ENCODE measurements around the gene UMAD1. TPM values are rescaled to one million over a fixed set of nuclear protein-coding genes. Genes with fewer than 3 reads are reported as not detected.

UMAD1 gene
- total and polyA plus RNA-seq, 2 of the 13 experiments (the other 11 are each of a cell fraction or from before 2014, with no cell fraction given), result 16.8 to 17.6 TPM

DNA sequence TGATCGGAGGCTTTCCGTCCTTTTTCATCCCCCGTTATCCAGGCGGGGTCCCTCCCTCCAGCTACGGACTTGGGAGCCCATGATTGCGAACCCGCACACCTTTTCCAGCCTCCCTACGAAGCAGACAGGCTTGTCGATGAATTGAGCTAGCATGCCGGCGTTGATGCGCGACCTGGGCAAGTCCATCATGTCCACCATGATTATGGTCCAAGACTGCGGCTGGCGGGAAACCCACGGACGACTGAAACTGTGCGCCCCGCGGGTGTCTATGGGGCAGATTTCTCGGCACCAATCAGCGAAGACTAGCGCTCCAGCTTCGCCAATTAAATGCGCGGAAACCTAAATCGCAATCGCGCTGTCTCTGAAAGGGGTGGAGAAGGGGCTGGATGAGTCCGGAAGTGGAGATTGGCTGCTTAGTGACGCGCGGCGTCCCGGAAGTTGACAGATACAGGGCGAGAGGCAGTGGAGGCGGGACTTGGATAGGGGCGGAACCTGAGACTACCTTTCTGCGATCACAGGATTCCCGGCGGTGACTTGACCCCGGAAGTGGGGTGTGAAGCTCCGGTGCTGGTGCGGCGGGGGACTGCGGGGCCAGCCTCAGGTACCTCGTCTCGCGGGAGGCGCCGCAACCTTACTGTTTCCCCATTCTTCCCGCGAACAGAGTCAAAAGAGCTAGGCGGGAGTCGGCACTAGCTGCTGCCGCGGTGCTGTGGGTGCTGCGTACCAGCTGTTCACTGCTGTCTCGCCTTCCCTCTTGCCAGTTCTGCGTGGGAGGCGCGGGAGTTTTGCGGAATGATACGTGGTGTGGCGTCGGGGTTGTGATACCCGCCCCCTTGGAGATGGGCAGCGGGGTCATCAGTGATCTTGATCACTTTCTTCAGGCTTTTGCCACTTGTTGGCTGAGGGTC lies at the start of gene UMAD1 (continued):
- TF ChIP-seq, protein P1, sequence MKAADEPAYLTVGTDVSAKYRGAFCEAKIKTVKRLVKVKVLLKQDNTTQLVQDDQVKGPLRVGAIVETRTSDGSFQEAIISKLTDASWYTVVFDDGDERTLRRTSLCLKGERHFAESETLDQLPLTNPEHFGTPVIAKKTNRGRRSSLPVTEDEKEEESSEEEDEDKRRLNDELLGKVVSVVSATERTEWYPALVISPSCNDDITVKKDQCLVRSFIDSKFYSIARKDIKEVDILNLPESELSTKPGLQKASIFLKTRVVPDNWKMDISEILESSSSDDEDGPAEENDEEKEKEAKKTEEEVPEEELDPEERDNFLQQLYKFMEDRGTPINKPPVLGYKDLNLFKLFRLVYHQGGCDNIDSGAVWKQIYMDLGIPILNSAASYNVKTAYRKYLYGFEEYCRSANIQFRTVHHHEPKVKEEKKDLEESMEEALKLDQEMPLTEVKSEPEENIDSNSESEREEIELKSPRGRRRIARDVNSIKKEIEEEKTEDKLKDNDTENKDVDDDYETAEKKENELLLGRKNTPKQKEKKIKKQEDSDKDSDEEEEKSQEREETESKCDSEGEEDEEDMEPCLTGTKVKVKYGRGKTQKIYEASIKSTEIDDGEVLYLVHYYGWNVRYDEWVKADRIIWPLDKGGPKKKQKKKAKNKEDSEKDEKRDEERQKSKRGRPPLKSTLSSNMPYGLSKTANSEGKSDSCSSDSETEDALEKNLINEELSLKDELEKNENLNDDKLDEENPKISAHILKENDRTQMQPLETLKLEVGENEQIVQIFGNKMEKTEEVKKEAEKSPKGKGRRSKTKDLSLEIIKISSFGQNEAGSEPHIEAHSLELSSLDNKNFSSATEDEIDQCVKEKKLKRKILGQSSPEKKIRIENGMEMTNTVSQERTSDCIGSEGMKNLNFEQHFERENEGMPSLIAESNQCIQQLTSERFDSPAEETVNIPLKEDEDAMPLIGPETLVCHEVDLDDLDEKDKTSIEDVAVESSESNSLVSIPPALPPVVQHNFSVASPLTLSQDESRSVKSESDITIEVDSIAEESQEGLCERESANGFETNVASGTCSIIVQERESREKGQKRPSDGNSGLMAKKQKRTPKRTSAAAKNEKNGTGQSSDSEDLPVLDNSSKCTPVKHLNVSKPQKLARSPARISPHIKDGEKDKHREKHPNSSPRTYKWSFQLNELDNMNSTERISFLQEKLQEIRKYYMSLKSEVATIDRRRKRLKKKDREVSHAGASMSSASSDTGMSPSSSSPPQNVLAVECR (CRISPR knock-in tag; IDR thresholded peaks at IDR 0.05; ENCODE audit: borderline replicate concordance), result peak; percentile 98
- TF ChIP-seq, protein P2, sequence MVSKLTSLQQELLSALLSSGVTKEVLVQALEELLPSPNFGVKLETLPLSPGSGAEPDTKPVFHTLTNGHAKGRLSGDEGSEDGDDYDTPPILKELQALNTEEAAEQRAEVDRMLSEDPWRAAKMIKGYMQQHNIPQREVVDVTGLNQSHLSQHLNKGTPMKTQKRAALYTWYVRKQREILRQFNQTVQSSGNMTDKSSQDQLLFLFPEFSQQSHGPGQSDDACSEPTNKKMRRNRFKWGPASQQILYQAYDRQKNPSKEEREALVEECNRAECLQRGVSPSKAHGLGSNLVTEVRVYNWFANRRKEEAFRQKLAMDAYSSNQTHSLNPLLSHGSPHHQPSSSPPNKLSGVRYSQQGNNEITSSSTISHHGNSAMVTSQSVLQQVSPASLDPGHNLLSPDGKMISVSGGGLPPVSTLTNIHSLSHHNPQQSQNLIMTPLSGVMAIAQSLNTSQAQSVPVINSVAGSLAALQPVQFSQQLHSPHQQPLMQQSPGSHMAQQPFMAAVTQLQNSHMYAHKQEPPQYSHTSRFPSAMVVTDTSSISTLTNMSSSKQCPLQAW (CRISPR knock-in tag; IDR thresholded peaks at IDR 0.05), result peak; percentile 76; the same call in 1 of the 2 replicates
- TF ChIP-seq MXI1 (IDR thresholded peaks at IDR 0.05; ENCODE audit: borderline replicate concordance, low read depth, low read length) (peak; percentile 60; the same call in 1 of the 3 replicates), ZNF543 (CRISPR knock-in tag; IDR thresholded peaks at IDR 0.05) (no peak), ELF3 (CRISPR knock-in tag; IDR thresholded peaks at IDR 0.05) (peak; percentile 77), SKI (IDR thresholded peaks at IDR 0.05; ENCODE audit: partially characterized antibody) (peak; percentile 25), ZNF569 (CRISPR knock-in tag; IDR thresholded peaks at IDR 0.05; ENCODE audit: borderline replicate concordance) (no peak), SP2 (CRISPR knock-in tag; IDR thresholded peaks at IDR 0.05) (peak; percentile 90), FOXA1 (IDR thresholded peaks at IDR 0.05) (no peak), FOXA1 (CRISPR knock-in tag; IDR thresholded peaks at IDR 0.05) (peak; percentile 71), HNRNPLL (IDR thresholded peaks at IDR 0.05; ENCODE audit: low read depth, low read length, poor library complexity, severe bottlenecking) (peak; percentile 74), SPEN (CRISPR knock-in tag; IDR thresholded peaks at IDR 0.05; ENCODE audit: low read depth) (peak; percentile 68; the same call in 1 of the 2 replicates), ZNF251 (CRISPR knock-in tag; IDR thresholded peaks at IDR 0.05) (no peak), ZSCAN29 (CRISPR knock-in tag; conservative IDR thresholded peaks at IDR 0.05) (no peak)
- TF ChIP-seq, protein P3, sequence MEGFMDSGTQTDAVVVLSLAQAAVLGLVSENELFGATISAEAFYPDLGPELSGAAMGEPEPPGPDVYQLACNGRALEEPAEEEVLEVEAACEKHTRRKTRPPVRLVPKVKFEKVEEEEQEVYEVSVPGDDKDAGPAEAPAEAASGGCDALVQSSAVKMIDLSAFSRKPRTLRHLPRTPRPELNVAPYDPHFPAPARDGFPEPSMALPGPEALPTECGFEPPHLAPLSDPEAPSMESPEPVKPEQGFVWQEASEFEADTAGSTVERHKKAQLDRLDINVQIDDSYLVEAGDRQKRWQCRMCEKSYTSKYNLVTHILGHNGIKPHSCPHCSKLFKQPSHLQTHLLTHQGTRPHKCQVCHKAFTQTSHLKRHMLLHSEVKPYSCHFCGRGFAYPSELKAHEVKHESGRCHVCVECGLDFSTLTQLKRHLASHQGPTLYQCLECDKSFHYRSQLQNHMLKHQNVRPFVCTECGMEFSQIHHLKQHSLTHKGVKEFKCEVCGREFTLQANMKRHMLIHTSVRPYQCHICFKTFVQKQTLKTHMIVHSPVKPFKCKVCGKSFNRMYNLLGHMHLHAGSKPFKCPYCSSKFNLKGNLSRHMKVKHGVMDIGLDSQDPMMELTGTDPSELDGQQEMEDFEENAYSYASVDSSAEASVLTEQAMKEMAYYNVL (CRISPR knock-in tag; IDR thresholded peaks at IDR 0.05; ENCODE audit: borderline replicate concordance), result peak; percentile 32; the same call in 1 of the 2 replicates
- TF ChIP-seq, protein P4, sequence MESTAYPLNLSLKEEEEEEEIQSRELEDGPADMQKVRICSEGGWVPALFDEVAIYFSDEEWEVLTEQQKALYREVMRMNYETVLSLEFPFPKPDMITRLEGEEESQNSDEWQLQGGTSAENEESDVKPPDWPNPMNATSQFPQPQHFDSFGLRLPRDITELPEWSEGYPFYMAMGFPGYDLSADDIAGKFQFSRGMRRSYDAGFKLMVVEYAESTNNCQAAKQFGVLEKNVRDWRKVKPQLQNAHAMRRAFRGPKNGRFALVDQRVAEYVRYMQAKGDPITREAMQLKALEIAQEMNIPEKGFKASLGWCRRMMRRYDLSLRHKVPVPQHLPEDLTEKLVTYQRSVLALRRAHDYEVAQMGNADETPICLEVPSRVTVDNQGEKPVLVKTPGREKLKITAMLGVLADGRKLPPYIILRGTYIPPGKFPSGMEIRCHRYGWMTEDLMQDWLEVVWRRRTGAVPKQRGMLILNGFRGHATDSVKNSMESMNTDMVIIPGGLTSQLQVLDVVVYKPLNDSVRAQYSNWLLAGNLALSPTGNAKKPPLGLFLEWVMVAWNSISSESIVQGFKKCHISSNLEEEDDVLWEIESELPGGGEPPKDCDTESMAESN (CRISPR knock-in tag; conservative IDR thresholded peaks at IDR 0.05), result peak; percentile 81; the same call in 1 of the 2 replicates
- TF ChIP-seq, protein P5, sequence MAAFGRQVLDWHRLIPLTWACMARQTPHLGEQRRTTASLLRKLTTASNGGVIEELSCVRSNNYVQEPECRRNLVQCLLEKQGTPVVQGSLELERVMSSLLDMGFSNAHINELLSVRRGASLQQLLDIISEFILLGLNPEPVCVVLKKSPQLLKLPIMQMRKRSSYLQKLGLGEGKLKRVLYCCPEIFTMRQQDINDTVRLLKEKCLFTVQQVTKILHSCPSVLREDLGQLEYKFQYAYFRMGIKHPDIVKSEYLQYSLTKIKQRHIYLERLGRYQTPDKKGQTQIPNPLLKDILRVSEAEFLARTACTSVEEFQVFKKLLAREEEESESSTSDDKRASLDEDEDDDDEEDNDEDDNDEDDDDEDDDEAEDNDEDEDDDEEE (CRISPR knock-in tag; IDR thresholded peaks at IDR 0.05), result peak; percentile 33
